OCI-LY3 (cell line): ENCODE results near the gene YWHAE.

ENCODE experiments used
- H2AFZ ChIP-seq: fragments of 200-600, 300-600 bp; shearing (Covaris generic); 2 replicates; pipeline ENCODE4 v1.6.0; 2014; ENCODE audit warnings: antibody characterized with exemption, low read depth, low read length
- H3K27ac ChIP-seq: fragments of 200-600, 300-600 bp; sonication (generic); 2 replicates; pipeline ENCODE4 v1.5.1; 2014; ENCODE audit warnings: mild to moderate bottlenecking, low read length, moderate library complexity, mixed read lengths
- H3K27me3 ChIP-seq: fragments of 200-600, 300-600 bp; sonication (generic); 2 replicates; pipeline ENCODE4 v1.6.1; 2014; ENCODE audit warnings: low read depth, low read length, mixed read lengths
- H3K36me3 ChIP-seq: fragments of 200-600, 300-600 bp; sonication (generic); replicated peaks from 2 replicates; pipeline ENCODE3; 2014; ENCODE audit warnings: low read depth, low read length, mixed read lengths
- H3K4me1 ChIP-seq: fragments of 300-600, 200-600 bp; sonication (generic); 2 replicates; pipeline ENCODE4 v1.6.1; 2014; ENCODE audit warnings: low read length, mixed read lengths
- H3K4me2 ChIP-seq: fragments of 200-600, 300-600 bp; sonication (generic); 2 replicates; pipeline ENCODE4 v1.6.1; 2014; ENCODE audit warnings: low read length, mixed read lengths
- H3K4me3 ChIP-seq: fragments of 300-600, 200-600 bp; sonication (generic); 2 replicates; pipeline ENCODE4 v1.5.1; 2014; ENCODE audit warnings: antibody characterized with exemption, mild to moderate bottlenecking, low read length, moderate library complexity
- H3K79me2 ChIP-seq: fragments of 300-600, 200-600 bp; shearing (Covaris generic); 2 replicates; pipeline ENCODE4 v1.6.1; 2014; ENCODE audit warnings: mild to moderate bottlenecking, low read length, mixed read lengths
- H3K9ac ChIP-seq: fragments of 300-600, 200-600 bp; shearing (Covaris generic); 2 replicates; pipeline ENCODE4 v1.6.0; 2014; ENCODE audit warnings: mild to moderate bottlenecking, low read length, moderate library complexity
- H3K9me3 ChIP-seq: fragments of 200-600, 300-600 bp; shearing (Covaris generic); 2 replicates; pipeline ENCODE4 v1.6.1; 2014; ENCODE audit warnings: low read length, mixed read lengths; ENCODE audit not compliant: insufficient read depth
- H4K20me1 ChIP-seq: fragments of 200-600, 300-600 bp; sonication (generic); 2 replicates; pipeline ENCODE4 v1.6.1; 2016; ENCODE audit warnings: low read length, mixed read lengths; ENCODE audit not compliant: insufficient read depth
- CTCF ChIP-seq: fragments of 200-600, 300-600 bp; sonication (generic); IDR thresholded peaks from 2 replicates; pipeline ENCODE4 v1.5.1; 2014; ENCODE audit warnings: antibody characterized with exemption, low read length, low read depth
- EZH2phosphoT487 ChIP-seq: fragments of 200-600 bp; shearing (Covaris generic); IDR thresholded peaks from 2 replicates; pipeline ENCODE4 v1.6.1; 2018; ENCODE audit warnings: antibody characterized with exemption, mixed run types, low read depth

YWHAE gene

GRCh38 chr17:1324201-1324771 lies 75.7 kb downstream of the YWHAE start:
- H3K27ac ChIP-seq, result no peak overlapping the region
- no peaks in the 10 kb centered on the region for H3K9me3 ChIP-seq
- H3K79me2 ChIP-seq, result no peaks in the 10 kb centered on the region
- H3K4me1 ChIP-seq, result no peaks in the 10 kb centered on the region
- H2AFZ ChIP-seq, result no peak overlapping the region
- no peak overlapping the region for H3K9ac ChIP-seq
- no peaks in the 10 kb centered on the region for H3K36me3 ChIP-seq
- H3K4me2 ChIP-seq, result no peak overlapping the region
- H3K4me3 ChIP-seq, result no peak overlapping the region
- H4K20me1 ChIP-seq, result no peaks in the 10 kb centered on the region
- no peak for TF ChIP-seq CTCF
- TF ChIP-seq EZH2phosphoT487, result no peak
- no peaks in the 10 kb centered on the region for H3K27me3 ChIP-seq

GRCh38 chr17:1323336-1323735 lies 76.7 kb downstream of the YWHAE start:
- Histone ChIP-seq H3K4me2 (no peak overlapping the region), H3K27ac (no peak overlapping the region), H3K4me1 (no peaks in the 10 kb centered on the region), H3K79me2 (no peaks in the 10 kb centered on the region), H3K4me3 (no peak overlapping the region), H3K27me3 (no peaks in the 10 kb centered on the region), H3K36me3 (no peaks in the 10 kb centered on the region), H3K9ac (no peak overlapping the region), H3K9me3 (no peaks in the 10 kb centered on the region), H2AFZ (no peak overlapping the region), H4K20me1 (no peaks in the 10 kb centered on the region)
- TF ChIP-seq CTCF (no peak), EZH2phosphoT487 (no peak)

GRCh38 chr17:1322480-1322879 lies 77.5 kb downstream of the YWHAE start:
- Histone ChIP-seq H3K27me3 (no peaks in the 10 kb centered on the region), H4K20me1 (no peaks in the 10 kb centered on the region), H3K27ac (no peak overlapping the region), H3K4me2 (no peak overlapping the region), H3K4me3 (no peak overlapping the region), H3K9me3 (no peaks in the 10 kb centered on the region), H2AFZ (no peak overlapping the region), H3K79me2 (no peaks in the 10 kb centered on the region), H3K4me1 (no peaks in the 10 kb centered on the region), H3K36me3 (no peaks in the 10 kb centered on the region), H3K9ac (no peak overlapping the region)
- no peak for TF ChIP-seq CTCF
- TF ChIP-seq EZH2phosphoT487, result no peak

- H3K4me3 ChIP-seq, result no peak overlapping the region
- H3K27me3 ChIP-seq, result no peaks in the 10 kb centered on the region
- no peaks in the 10 kb centered on the region for H3K4me1 ChIP-seq
- H3K36me3 ChIP-seq, result no peaks in the 10 kb centered on the region
- H4K20me1 ChIP-seq, result no peaks in the 10 kb centered on the region
- H2AFZ ChIP-seq, result no peak overlapping the region
- no peaks in the 10 kb centered on the region for H3K9me3 ChIP-seq
- no peaks in the 10 kb centered on the region for H3K79me2 ChIP-seq
- H3K27ac ChIP-seq, result no peak overlapping the region
- TF ChIP-seq CTCF (no peak), EZH2phosphoT487 (no peak)
- H3K4me2 ChIP-seq, result no peak overlapping the region
- H3K9ac ChIP-seq, result no peak overlapping the region
Measured at GRCh38 chr17:1322014-1322428, 78.0 kb downstream of the YWHAE start.
